Transverse colon (tissue), 4 donors: ENCODE measurements around the gene RAPGEF1.
A peak's percentile ranks its signal among the peaks of the same experiment; 100 is the strongest.

ENCODE experiments used
- CTCF ChIP-seq, 5 experiments: fragments of 200-600 bp in 3 of 5; fragments of 450-650 bp in 2 of 5; sonication (generic) in 3 of 5; IDR thresholded peaks; 1 replicate in 2 of 5; 2 replicates in 3 of 5; pipeline ENCODE4 v1.5.1; 2016 to 2017; ENCODE audit warnings: antibody characterized with exemption in 5 of 5, inconsistent platforms in 3 of 5, mild to moderate bottlenecking in 2 of 5, moderate library complexity in 1 of 5
- POLR2AphosphoS5 ChIP-seq, 3 donors: sonication (generic); formaldehyde crosslinking; IDR thresholded peaks; one replicate each; pipeline ENCODE4 v1.6.1; 2016; ENCODE audit warnings: antibody characterized with exemption in 3 of 3

- TF ChIP-seq POLR2AphosphoS5 (IDR thresholded peaks at IDR 0.05) (peak in 1 of 3 donors; percentile 8), CTCF (IDR thresholded peaks at IDR 0.05) (no peak)
Measured at GRCh38 chr9:131668439-131669268, 71.2 kb downstream of the RAPGEF1 start.
